ENCODE measurements around the gene ZFP82. TPM values are rescaled to one million over a fixed set of nuclear protein-coding genes. Genes with fewer than 3 reads are reported as not detected.

Gene ZFP82
- total RNA-seq (2022; extraction: Qiagen RNA extraction), result 1.5 to 2.1 TPM (median 1.8 TPM) in 5 replicates

GRCh38 chr19:36418287-36419001, at the start of gene ZFP82:
ZFP82 (minus strand) TSS chr19:36418644; CDS start chr19:36409789, 8,855 bp downstream.

GRCh38 chr19:36378625-36379509, 39.6 kb downstream of the ZFP82 start, which contains the start of gene ZFP14:
ZFP14 (minus strand) TSS chr19:36379201; CDS start chr19:36367892, 11,309 bp downstream.

Other genes starting within 250 kb of the ZFP82 start
- 3.7 to 5.1 TPM (median 4.2 TPM) in 5 replicates for gene ZNF565, start 204.0 kb downstream of the ZFP82 start, total RNA-seq (2022; extraction: Qiagen RNA extraction)
- gene ZNF146, start 203.5 kb downstream of the ZFP82 start, total RNA-seq (2022; extraction: Qiagen RNA extraction), result 109 to 198 TPM (median 114 TPM) in 5 replicates
- gene ZFP14, start 39.4 kb downstream of the ZFP82 start, total RNA-seq (2022; extraction: Qiagen RNA extraction), result 1.1 to 2.4 TPM (median 2.2 TPM) in 5 replicates
- gene ZNF566, start 70.9 kb upstream of the ZFP82 start, total RNA-seq (2022; extraction: Qiagen RNA extraction), result 7.9 to 10.3 TPM (median 9.6 TPM) in 5 replicates
- 4.9 to 12.9 TPM (median 5.8 TPM) in 5 replicates for gene ZNF260, start 109.6 kb upstream of the ZFP82 start, total RNA-seq (2022; extraction: Qiagen RNA extraction)
- gene ZNF529, start 154.6 kb upstream of the ZFP82 start, total RNA-seq (2022; extraction: Qiagen RNA extraction), result 2.1 to 3.4 TPM (median 2.7 TPM) in 5 replicates
- gene ZNF382, start 186.7 kb upstream of the ZFP82 start, total RNA-seq (2022; extraction: Qiagen RNA extraction), result 0.06 to 0.29 TPM (median 0.07 TPM) in 3 of 5 replicates, not detected in the others
- 7.1 to 10.9 TPM (median 7.7 TPM) in 5 replicates for gene ZNF461, start 248.2 kb upstream of the ZFP82 start, total RNA-seq (2022; extraction: Qiagen RNA extraction)